ENCODE measurements around the gene MLLT10. TPM values are rescaled to one million over a fixed set of nuclear protein-coding genes. Genes with fewer than 3 reads are reported as not detected.

MLLT10 gene
- total and polyA plus RNA-seq, 9 donors = 23.6 to 55.1 (median 36.8) TPM

- TF ChIP-seq CTCF (IDR thresholded peaks at IDR 0.05) (peak; percentile 59 to 84 (median 82)), EP300 (IDR thresholded peaks at IDR 0.05) (no peak)
- Histone ChIP-seq H3K9me3 (no peaks in the 10 kb centered on the region), H3K4me3 (no peak overlapping the region), H3K27me3 (no peaks in the 10 kb centered on the region), H3K36me3 (no peaks in the 10 kb centered on the region), H3K4me1 (ENCODE audit: insufficient read depth) (no peaks in the 10 kb centered on the region), H3K27ac (no peak overlapping the region)
- DNase-seq = peak; percentile 73 to 83 (median 80)
- intact Hi-C loops (cut with DNase I) = loop anchor here (5.0 kb wide), 3 partner anchors 235 to 650 kb away; no protein-coding TSS in a partner anchor
- WGBS, 3 donors = 6 to 10% (median 8%) methylated on average over 10 of the region's 10 CpGs
Observed at GRCh38 chr10:21732067-21732772, 198.2 kb downstream of the MLLT10 start.

- Histone ChIP-seq H3K27me3 (no peaks in the 10 kb centered on the region), H3K4me1 (ENCODE audit: insufficient read depth) (no peaks in the 10 kb centered on the region), H3K4me3 (no peak overlapping the region), H3K27ac (no peak overlapping the region), H3K36me3 (no peaks in the 10 kb centered on the region), H3K9me3 (no peaks in the 10 kb centered on the region)
- intact Hi-C loops (cut with DNase I) = loop anchor here (5.0 kb wide), 3 partner anchors 236 to 651 kb away; no protein-coding TSS in a partner anchor
- TF ChIP-seq CTCF (IDR thresholded peaks at IDR 0.05) (no peak), POLR2A (IDR thresholded peaks at IDR 0.05) (no peak), EP300 (IDR thresholded peaks at IDR 0.05) (no peak)
- WGBS, 3 donors = 76 to 82% (median 79%) methylated on average over 6 of the region's 6 CpGs
- no peak for DNase-seq
Observed at GRCh38 chr10:21733710-21734109, 199.7 kb downstream of the MLLT10 start.

GRCh38 chr10:21737106-21737505 lies 203.1 kb downstream of the MLLT10 start:
- WGBS, 3 donors = 89 to 93% (median 90%) methylated on average over 4 of the region's 4 CpGs

GRCh38 chr10:21740989-21741388 lies 207.0 kb downstream of the MLLT10 start:
- no peaks in the 10 kb centered on the region for H3K27me3 ChIP-seq
- no peak overlapping the region for H3K27ac ChIP-seq
- TF ChIP-seq POLR2A (IDR thresholded peaks at IDR 0.05) = no peak
- TF ChIP-seq CTCF (IDR thresholded peaks at IDR 0.05) = no peak
- TF ChIP-seq EP300 (IDR thresholded peaks at IDR 0.05) = no peak
- no peaks in the 10 kb centered on the region for H3K9me3 ChIP-seq
- WGBS, 3 donors = 21 to 37% (median 34%) methylated on average over 4 of the region's 4 CpGs
- intact Hi-C loops (cut with DNase I) = no loop called here
- no peak for DNase-seq
- no peaks in the 10 kb centered on the region for H3K36me3 ChIP-seq
- H3K4me1 ChIP-seq (ENCODE audit: insufficient read depth) = peaks cover 1% of the 10 kb centered on the region
- no peak overlapping the region for H3K4me3 ChIP-seq

More at GRCh38 chr10:21737106-21737505, 203.1 kb downstream of the MLLT10 start:
- H3K27me3 ChIP-seq = no peaks in the 10 kb centered on the region
- no peak overlapping the region for H3K4me3 ChIP-seq
- no peak for DNase-seq
- intact Hi-C loops (cut with DNase I) = no loop called here
- no peak overlapping the region for H3K27ac ChIP-seq
- H3K9me3 ChIP-seq = no peaks in the 10 kb centered on the region
- H3K36me3 ChIP-seq = no peaks in the 10 kb centered on the region
- H3K4me1 ChIP-seq (ENCODE audit: insufficient read depth) = peaks cover 1% of the 10 kb centered on the region
- TF ChIP-seq CTCF (IDR thresholded peaks at IDR 0.05) = no peak
- TF ChIP-seq POLR2A (IDR thresholded peaks at IDR 0.05) = no peak
- no peak for TF ChIP-seq EP300 (IDR thresholded peaks at IDR 0.05)

Data from ovary (tissue), 9 donors.